Natural killer cell (primary cell): ENCODE measurements around the gene MGAT4C. TPM values are rescaled to one million over a fixed set of nuclear protein-coding genes. Genes with fewer than 3 reads are reported as not detected.

Source experiments
- ATAC-seq, 3 donors: fragments of 150-1000 bp in 2 of 3; fragments of 200-7000 bp in 1 of 3; cut with Tn5 transposase; 1 replicate in 1 of 3; 2 replicates in 2 of 3; pipeline ENCODE4 v1.10.0; 2021; ENCODE audit warnings: mild to moderate bottlenecking in 2 of 3, moderate library complexity in 2 of 3
- DNase-seq, 2 donors: peaks; one replicate each; pipeline versions ENCODE4 v3.0.0 to v3.0.0-alpha.2; 2013 to 2021; ENCODE audit warnings: mixed read lengths in 1 of 2
- H3K27ac ChIP-seq: one replicate; pipeline ENCODE4 v1.5.1; 2013; ENCODE audit warnings: mild to moderate bottlenecking, low read length
- H3K27me3 ChIP-seq: one replicate; pipeline ENCODE4 v1.6.1; 2013; ENCODE audit warnings: low read length; ENCODE audit not compliant: control insufficient read depth, insufficient read depth
- H3K36me3 ChIP-seq: one replicate; pipeline ENCODE4 v1.6.1; 2013; ENCODE audit warnings: low read length; ENCODE audit not compliant: control insufficient read depth, insufficient read depth
- H3K4me1 ChIP-seq: one replicate; pipeline ENCODE4 v1.6.1; 2013; ENCODE audit warnings: low read length; ENCODE audit not compliant: control insufficient read depth, insufficient read depth
- H3K4me3 ChIP-seq: one replicate; pipeline ENCODE4 v1.5.1; 2013; ENCODE audit warnings: low read length
- H3K9me3 ChIP-seq: one replicate; pipeline ENCODE4 v1.6.1; 2013; ENCODE audit warnings: low read length; ENCODE audit not compliant: control insufficient read depth, insufficient read depth
- H3K27ac Mint-ChIP-seq, 2 donors: one replicate each; pipeline ENCODE4 v1.8.0; 2022; ENCODE audit warnings: mild to moderate bottlenecking in 2 of 2, mixed read lengths in 2 of 2, moderate library complexity in 1 of 2
- H3K27me3 Mint-ChIP-seq, 2 donors: one replicate each; pipeline ENCODE4 v1.8.0; 2022; ENCODE audit warnings: low read depth in 2 of 2, mixed read lengths in 2 of 2
- H3K36me3 Mint-ChIP-seq: one replicate; pipeline ENCODE4 v1.8.0; 2022; ENCODE audit warnings: mixed read lengths
- H3K4me1 Mint-ChIP-seq, 2 donors: one replicate each; pipeline ENCODE4 v1.8.0; 2022; ENCODE audit warnings: mixed read lengths in 2 of 2
- H3K4me3 Mint-ChIP-seq: one replicate; pipeline ENCODE4 v1.8.0; 2022; ENCODE audit warnings: mild to moderate bottlenecking, moderate library complexity, mixed read lengths
- H3K9me3 Mint-ChIP-seq, 2 donors: one replicate each; pipeline ENCODE4 v1.8.0; 2022; ENCODE audit warnings: mixed read lengths in 2 of 2
- WGBS: methylation state at CpG from one replicate; pipeline ENCODE4 v1.1.7; 2013; ENCODE audit warnings: missing lambda C conversion rate; ENCODE audit not compliant: insufficient coverage; 5-methylcytosine and 5-hydroxymethylcytosine counted together
- intact Hi-C: fragments of 100-400 bp; cut with micrococcal nuclease; formaldehyde crosslinking; loops from one replicate; pipeline ENCODE4 v1.14.2; 2022
- total RNA-seq, 4 donors: library from RNA; stranded (reverse); fragments of 120-200 nt in 1 of 4; gene quantifications; one replicate each; pipeline versions ENCODE4 v1.2.3 to v1.2.4, GENCODE V29; 2013 to 2022
- TF ChIP-seq, protein P1 (sequence below): fragments of 200-600 bp; IDR thresholded peaks from one replicate; pipeline ENCODE4 v1.8.0; 2022; ENCODE audit warnings: antibody characterized with exemption

MGAT4C gene
- total RNA-seq, 3 donors from 2014 or later (not counting 1 experiment from before 2014, with no cell fraction given) = not detected

DNA sequence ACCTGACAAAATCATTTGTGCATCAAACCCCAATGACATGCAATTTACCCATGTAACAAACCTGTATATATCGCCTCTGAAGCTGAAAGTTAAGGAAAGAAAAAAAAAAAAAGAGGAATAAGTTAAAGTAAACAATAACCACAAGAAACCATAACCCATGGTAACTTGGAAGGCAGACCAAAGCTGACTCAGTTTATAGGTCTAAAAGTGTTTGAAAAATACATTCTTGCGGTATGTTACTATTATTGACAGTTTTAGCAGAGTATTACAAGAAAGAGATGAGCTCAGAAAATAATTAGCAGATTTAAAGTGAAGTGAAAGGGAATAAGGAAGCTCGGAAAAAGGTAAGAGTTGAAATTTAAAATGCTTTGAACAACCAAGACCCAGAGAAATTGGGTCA, 34.4 kb upstream of the MGAT4C start:
- no peak overlapping the region for H3K27ac ChIP-seq
- H3K27me3 Mint-ChIP-seq = no peaks in the 10 kb centered on the region
- no peaks in the 10 kb centered on the region for H3K27me3 ChIP-seq
- H3K4me1 Mint-ChIP-seq = no peaks in the 10 kb centered on the region
- WGBS = 80% methylated on average over 2 of the region's 3 CpGs
- no peak for DNase-seq
- H3K4me3 ChIP-seq = no peak overlapping the region
- no peaks in the 10 kb centered on the region for H3K9me3 ChIP-seq
- H3K9me3 Mint-ChIP-seq = peaks cover 10 to 13% of the 10 kb centered on the region in 2 donors
- no peak for ATAC-seq
- no peaks in the 10 kb centered on the region for H3K4me1 ChIP-seq
- no peak overlapping the region for H3K27ac Mint-ChIP-seq
- H3K36me3 Mint-ChIP-seq = peaks cover 7% of the 10 kb centered on the region
- H3K36me3 ChIP-seq = no peaks in the 10 kb centered on the region
- TF ChIP-seq, protein P1, sequence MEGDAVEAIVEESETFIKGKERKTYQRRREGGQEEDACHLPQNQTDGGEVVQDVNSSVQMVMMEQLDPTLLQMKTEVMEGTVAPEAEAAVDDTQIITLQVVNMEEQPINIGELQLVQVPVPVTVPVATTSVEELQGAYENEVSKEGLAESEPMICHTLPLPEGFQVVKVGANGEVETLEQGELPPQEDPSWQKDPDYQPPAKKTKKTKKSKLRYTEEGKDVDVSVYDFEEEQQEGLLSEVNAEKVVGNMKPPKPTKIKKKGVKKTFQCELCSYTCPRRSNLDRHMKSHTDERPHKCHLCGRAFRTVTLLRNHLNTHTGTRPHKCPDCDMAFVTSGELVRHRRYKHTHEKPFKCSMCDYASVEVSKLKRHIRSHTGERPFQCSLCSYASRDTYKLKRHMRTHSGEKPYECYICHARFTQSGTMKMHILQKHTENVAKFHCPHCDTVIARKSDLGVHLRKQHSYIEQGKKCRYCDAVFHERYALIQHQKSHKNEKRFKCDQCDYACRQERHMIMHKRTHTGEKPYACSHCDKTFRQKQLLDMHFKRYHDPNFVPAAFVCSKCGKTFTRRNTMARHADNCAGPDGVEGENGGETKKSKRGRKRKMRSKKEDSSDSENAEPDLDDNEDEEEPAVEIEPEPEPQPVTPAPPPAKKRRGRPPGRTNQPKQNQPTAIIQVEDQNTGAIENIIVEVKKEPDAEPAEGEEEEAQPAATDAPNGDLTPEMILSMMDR = no peak
- intact Hi-C loops = no loop called here
- no peak overlapping the region for H3K4me3 Mint-ChIP-seq

DNA sequence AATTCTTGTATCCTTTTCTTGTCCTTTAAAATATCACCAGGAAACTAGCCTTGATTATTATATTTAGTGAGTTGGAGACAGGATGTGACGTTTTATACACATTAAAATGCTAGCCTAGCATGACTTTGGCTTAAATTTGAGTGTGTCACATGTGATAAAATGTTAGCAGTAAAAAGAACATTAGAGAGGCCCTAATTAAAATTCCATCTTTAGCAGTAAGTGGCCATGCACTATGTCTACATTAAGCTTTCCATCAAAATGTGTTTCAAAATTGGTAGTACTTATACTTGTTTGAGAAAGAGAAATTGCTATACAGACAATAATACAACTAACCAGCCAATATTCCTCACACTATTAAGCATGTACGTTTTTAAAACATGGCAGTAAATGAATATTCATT, 29.9 kb upstream of the MGAT4C start:
- Mint-ChIP-seq H3K4me3 (no peak overlapping the region), H3K4me1 (no peaks in the 10 kb centered on the region), H3K9me3 (peaks cover 5 to 11% of the 10 kb centered on the region in 2 donors), H3K27me3 (no peaks in the 10 kb centered on the region), H3K27ac (no peak overlapping the region), H3K36me3 (peaks cover 7% of the 10 kb centered on the region)
- no CpG with 5 or more reads among the region's 2 CpGs for whole genome bisulfite sequencing
- intact Hi-C loops = no loop called here
- no peaks in the 10 kb centered on the region for H3K36me3 ChIP-seq
- no peak overlapping the region for H3K27ac ChIP-seq
- ATAC-seq (no peak), DNase-seq (no peak)
- TF ChIP-seq, protein P1 = no peak
- no peak overlapping the region for H3K4me3 ChIP-seq
- no peaks in the 10 kb centered on the region for H3K9me3 ChIP-seq
- no peaks in the 10 kb centered on the region for H3K4me1 ChIP-seq
- H3K27me3 ChIP-seq = no peaks in the 10 kb centered on the region

DNA sequence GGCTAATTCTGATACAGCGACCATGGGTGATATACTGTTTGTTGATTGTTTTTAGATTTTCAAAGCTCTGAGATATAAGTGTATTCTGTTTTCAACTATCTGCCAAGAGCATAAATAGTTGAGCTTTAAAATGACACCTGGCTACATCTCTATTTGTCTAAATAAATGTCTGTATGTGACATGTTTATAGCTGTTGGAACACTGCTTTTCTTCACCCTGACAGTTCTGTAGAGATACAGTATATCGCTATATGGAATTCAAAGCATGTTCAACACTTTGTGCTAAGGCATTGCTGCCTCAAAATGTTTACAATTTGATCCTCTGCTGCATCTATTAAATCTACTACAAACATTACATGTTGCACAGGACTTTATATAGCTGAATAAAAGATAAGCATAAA, 27.4 kb upstream of the MGAT4C start:
- Mint-ChIP-seq H3K9me3 (peaks cover 10 to 13% of the 10 kb centered on the region in 2 donors), H3K27ac (no peak overlapping the region), H3K4me3 (no peak overlapping the region), H3K4me1 (no peaks in the 10 kb centered on the region), H3K36me3 (peaks cover under 1% of the 10 kb centered on the region), H3K27me3 (no peaks in the 10 kb centered on the region)
- intact Hi-C loops = no loop called here
- DNase-seq (no peak), ATAC-seq (no peak)
- Histone ChIP-seq H3K27me3 (no peaks in the 10 kb centered on the region), H3K4me1 (no peaks in the 10 kb centered on the region), H3K4me3 (no peak overlapping the region), H3K27ac (no peak overlapping the region), H3K9me3 (no peaks in the 10 kb centered on the region), H3K36me3 (no peaks in the 10 kb centered on the region)
- 93% methylated on average over 1 of the region's 2 CpGs for WGBS
- TF ChIP-seq, protein P1 = no peak

DNA sequence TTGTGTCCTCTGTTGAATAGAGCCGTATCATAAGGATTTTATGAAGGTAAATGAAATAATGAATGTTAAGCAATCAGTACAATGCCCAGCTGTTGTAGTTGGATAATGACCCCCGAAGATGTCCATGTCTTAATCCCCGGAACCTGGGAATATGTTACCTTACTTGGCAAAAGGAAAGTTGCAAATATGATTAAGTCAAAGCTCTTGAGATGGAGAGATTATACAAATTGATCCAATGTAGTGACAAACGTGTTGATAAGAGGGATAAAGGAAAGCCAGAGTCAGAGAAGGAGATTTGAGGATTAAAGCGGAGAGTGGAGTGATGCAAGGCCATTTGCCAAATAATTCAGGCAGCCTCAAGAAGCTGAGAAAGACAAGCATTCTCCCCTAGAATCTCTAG, 19.2 kb upstream of the MGAT4C start:
- H3K4me1 Mint-ChIP-seq = no peaks in the 10 kb centered on the region
- TF ChIP-seq, protein P1 = no peak
- H3K4me3 Mint-ChIP-seq = no peak overlapping the region
- H3K4me1 ChIP-seq = no peaks in the 10 kb centered on the region
- no peaks in the 10 kb centered on the region for H3K36me3 Mint-ChIP-seq
- no peaks in the 10 kb centered on the region for H3K9me3 ChIP-seq
- intact Hi-C loops = no loop called here
- ATAC-seq = no peak
- H3K9me3 Mint-ChIP-seq = peaks cover 14 to 16% of the 10 kb centered on the region in 2 donors
- 84% methylated on average over 5 of the region's 5 CpGs for WGBS
- no peak overlapping the region for H3K4me3 ChIP-seq
- no peak overlapping the region for H3K27ac Mint-ChIP-seq
- no peak for DNase-seq
- no peaks in the 10 kb centered on the region for H3K27me3 Mint-ChIP-seq
- no peak overlapping the region for H3K27ac ChIP-seq
- no peaks in the 10 kb centered on the region for H3K36me3 ChIP-seq
- no peaks in the 10 kb centered on the region for H3K27me3 ChIP-seq
